WTC11 (cell line): ENCODE measurements around the gene MTA3.

Source experiments
- CREB1 ChIP-seq: sonication (generic); formaldehyde crosslinking; IDR thresholded peaks from 2 replicates; pipeline ENCODE4 v1.8.0; 2023; ENCODE audit warnings: mild to moderate bottlenecking, missing genetic modification reagents
- ESRRA ChIP-seq: sonication (generic); formaldehyde crosslinking; IDR thresholded peaks from 2 replicates; pipeline ENCODE4 v1.8.1; 2022; ENCODE audit warnings: mild to moderate bottlenecking, missing genetic modification reagents, borderline replicate concordance
- ETV6 ChIP-seq: sonication (generic); formaldehyde crosslinking; IDR thresholded peaks from 2 replicates; pipeline ENCODE4 v1.8.1; 2022; ENCODE audit warnings: mild to moderate bottlenecking, missing genetic modification reagents
- KAT7 ChIP-seq: sonication (generic); formaldehyde crosslinking; IDR thresholded peaks from 2 replicates; pipeline ENCODE4 v1.8.1; 2023; ENCODE audit warnings: missing genetic modification reagents, mild to moderate bottlenecking, borderline replicate concordance
- NFATC4 ChIP-seq: fragments of 250-450 bp; sonication (Bioruptor Pico); IDR thresholded peaks from 2 replicates; pipeline ENCODE4 v1.9.0; 2021; ENCODE audit warnings: mild to moderate bottlenecking
- NR1H2 ChIP-seq: sonication (generic); formaldehyde crosslinking; IDR thresholded peaks from 2 replicates; pipeline ENCODE4 v1.9.0; 2021; ENCODE audit warnings: mild to moderate bottlenecking, moderate library complexity, missing genetic modification reagents
- TF ChIP-seq, protein P1 (sequence below): fragments of 200-600 bp; IDR thresholded peaks from 2 replicates; pipeline ENCODE4 v1.8.0; 2022; ENCODE audit warnings: antibody characterized with exemption

DNA sequence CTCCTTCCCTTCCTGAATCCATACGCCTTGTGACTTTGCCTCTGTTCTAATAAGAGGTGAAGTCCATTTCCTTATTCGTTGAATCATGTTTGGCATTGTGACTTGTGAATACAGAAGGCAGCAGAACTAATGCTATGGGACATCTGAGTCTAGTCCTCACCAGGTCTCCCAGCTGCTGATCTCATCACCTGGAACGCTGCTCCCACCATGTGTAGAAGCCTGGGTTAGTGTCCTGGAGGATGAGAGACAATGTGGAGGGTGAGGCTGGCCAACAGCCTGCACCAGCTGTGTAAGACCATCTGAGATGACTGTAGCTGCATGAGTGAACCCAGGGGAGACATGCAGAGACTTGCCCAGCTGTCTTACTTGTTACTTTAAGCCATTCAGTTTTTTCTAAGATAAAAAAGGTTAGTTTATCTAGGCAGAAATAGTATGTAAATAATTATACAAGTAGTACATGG, 227.4 kb downstream of the MTA3 start:
- TF ChIP-seq, protein P1, sequence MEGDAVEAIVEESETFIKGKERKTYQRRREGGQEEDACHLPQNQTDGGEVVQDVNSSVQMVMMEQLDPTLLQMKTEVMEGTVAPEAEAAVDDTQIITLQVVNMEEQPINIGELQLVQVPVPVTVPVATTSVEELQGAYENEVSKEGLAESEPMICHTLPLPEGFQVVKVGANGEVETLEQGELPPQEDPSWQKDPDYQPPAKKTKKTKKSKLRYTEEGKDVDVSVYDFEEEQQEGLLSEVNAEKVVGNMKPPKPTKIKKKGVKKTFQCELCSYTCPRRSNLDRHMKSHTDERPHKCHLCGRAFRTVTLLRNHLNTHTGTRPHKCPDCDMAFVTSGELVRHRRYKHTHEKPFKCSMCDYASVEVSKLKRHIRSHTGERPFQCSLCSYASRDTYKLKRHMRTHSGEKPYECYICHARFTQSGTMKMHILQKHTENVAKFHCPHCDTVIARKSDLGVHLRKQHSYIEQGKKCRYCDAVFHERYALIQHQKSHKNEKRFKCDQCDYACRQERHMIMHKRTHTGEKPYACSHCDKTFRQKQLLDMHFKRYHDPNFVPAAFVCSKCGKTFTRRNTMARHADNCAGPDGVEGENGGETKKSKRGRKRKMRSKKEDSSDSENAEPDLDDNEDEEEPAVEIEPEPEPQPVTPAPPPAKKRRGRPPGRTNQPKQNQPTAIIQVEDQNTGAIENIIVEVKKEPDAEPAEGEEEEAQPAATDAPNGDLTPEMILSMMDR = no peak
- TF ChIP-seq CREB1 (CRISPR knock-in tag) = no peak
- TF ChIP-seq ESRRA (CRISPR knock-in tag) = no peak
- no peak for TF ChIP-seq NFATC4 (CRISPR knock-in tag)
- no peak for TF ChIP-seq KAT7 (CRISPR knock-in tag)
- TF ChIP-seq ETV6 = no peak
- TF ChIP-seq NR1H2 (CRISPR knock-in tag) = no peak
